Heart right ventricle (tissue), 16 donors: Measurements from ENCODE around the gene CCDC185. TPM values are rescaled to one million over a fixed set of nuclear protein-coding genes. Genes with fewer than 3 reads are reported as not detected.

ENCODE experiments used
- ATAC-seq, 8 donors: fragments of 200-7000 bp; cut with Tn5 transposase; one replicate each; pipeline ENCODE4 v1.9.1; 2020; ENCODE audit warnings: mild to moderate bottlenecking in 8 of 8, moderate library complexity in 8 of 8, moderate number of reproducible peaks in 1 of 8
- DNase-seq, 2 donors: peaks; one replicate each; pipeline ENCODE4 v3.0.0-alpha.2; 2020
- H3K27ac ChIP-seq, 10 donors: fragments of 200-600 bp; sonication (generic) in 2 of 10; one replicate each; pipeline versions ENCODE4 v1.5.0 to v1.8.0; 2020 to 2022; ENCODE audit warnings: mild to moderate bottlenecking in 3 of 10
- H3K27me3 ChIP-seq, 7 donors: fragments of 200-600 bp; one replicate each; pipeline ENCODE4 v1.8.0; 2021 to 2022; ENCODE audit warnings: mild to moderate bottlenecking in 2 of 7
- H3K36me3 ChIP-seq, 9 donors: fragments of 200-600 bp; sonication (generic) in 1 of 9; one replicate each; pipeline versions ENCODE4 v1.5.0 to v1.8.0; 2020 to 2022; ENCODE audit warnings: mild to moderate bottlenecking in 2 of 9
- H3K4me1 ChIP-seq, 9 donors: fragments of 200-600 bp; sonication (generic) in 1 of 9; one replicate each; pipeline versions ENCODE4 v1.5.0 to v1.8.0; 2020 to 2022; ENCODE audit warnings: mild to moderate bottlenecking in 4 of 9
- H3K4me3 ChIP-seq, 10 donors: fragments of 200-600 bp; sonication (generic) in 2 of 10; one replicate each; pipeline versions ENCODE4 v1.5.0 to v1.8.0; 2020 to 2022; ENCODE audit warnings: mild to moderate bottlenecking in 7 of 10, moderate library complexity in 2 of 10
- H3K9me3 ChIP-seq, 11 donors: fragments of 200-600 bp in 10 of 11; sonication (generic) in 2 of 11; one replicate each; pipeline versions ENCODE4 v1.5.0 to v1.8.0; 2013 to 2022; ENCODE audit warnings: mild to moderate bottlenecking in 2 of 11, control low read depth in 1 of 11, moderate library complexity in 1 of 11
- WGBS, 2 donors: extraction: QIAGEN DNeasy Blood & Tissue Kit; methylation state at CpG; one replicate each; pipeline ENCODE4 v1.1.7; 2013; ENCODE audit warnings: inconsistent platforms in 1 of 2; 5-methylcytosine and 5-hydroxymethylcytosine counted together
- intact Hi-C, 10 donors: fragments of 100-400 bp; cut with DNase I; formaldehyde crosslinking; loops; one replicate each; pipeline versions ENCODE4 v1.11.1 to v1.14.2; 2022
- polyA plus RNA-seq, 2 donors: library from polyadenylated mRNA; stranded (reverse); fragments of 200-250 nt; gene quantifications; one replicate each; pipeline ENCODE4 v1.2.3, GENCODE V29; 2013
- total RNA-seq, 10 donors: library from RNA; stranded (reverse); fragmentation: NEBNext Ultra II Directional in 3 of 10; extraction: Animal tissue kit (Norgen Biotek cat#: 25700) in 3 of 10; gene quantifications; one replicate each; pipeline versions ENCODE4 v1.2.1 to v1.2.4, GENCODE V29; 2021 to 2023
- TF ChIP-seq, protein P1 (sequence below), 9 donors: fragments of 200-600 bp; sonication (generic) in 2 of 9; IDR thresholded peaks; one replicate each; pipeline versions ENCODE4 v1.5.0 to v1.8.0; 2021 to 2022; ENCODE audit warnings: antibody characterized with exemption in 9 of 9, mild to moderate bottlenecking in 5 of 9, moderate library complexity in 1 of 9
- donor health status: Arrhythmogenic right ventricular cardiomyopathy.
- donor health status: ischemic (EF 13 %, LVEDD 7.1; RV severe dilation, severe dysfunction).
- donor health status: healthy with polysubstance abuse.
- donor health status: DM: no; HTN: yes; CAD: no.
- donor health status: DM: no; HTN: no; CAD: no.
- donor health status: ischemic (EF 25% LVEDD 6.9; RV normal size, moderate dysfunction).
- donor health status: ischemic (EF 25% LVEDD 5.7; RV mildly dilated, moderate dysfunction).
- donor health status: healthy.
- donor health status: DM: yes; HTN: yes; CAD: no.
- donor health status: Ischemic cardiomyopathy.
- donor health status: ischemic (EF 35%, LVEDD 5.7; RV mildly dilated, moderate dysfunction).
- donor health status: nonischemic (EF 11% LVEDD 7.7; RV severe dilation, severe dysfunction).
- donor health status: DM: yes; HTN: yes; CAD: no.
- donor health status: PGD.
- donor health status: ischemic (EF 29% LVEDD 5.4; RV normal size, mild dysfunction).
- donor health status: nonischemic (EF 23%, LVEDD 6.1; RV moderate dilation, normal function).

The CCDC185 gene
- total and polyA plus RNA-seq, 12 donors, result not detected

- Histone ChIP-seq H3K9me3 (no peaks in the 10 kb centered on the region), H3K27me3 (no peaks in the 10 kb centered on the region), H3K4me3 (no peak overlapping the region), H3K36me3 (no peaks in the 10 kb centered on the region), H3K4me1 (peaks cover 0 to 10% (median 0%) of the 10 kb centered on the region in 9 donors), H3K27ac (no peak overlapping the region)
- intact Hi-C loops, result no loop called here
- no peak for DNase-seq
- TF ChIP-seq, protein P1, sequence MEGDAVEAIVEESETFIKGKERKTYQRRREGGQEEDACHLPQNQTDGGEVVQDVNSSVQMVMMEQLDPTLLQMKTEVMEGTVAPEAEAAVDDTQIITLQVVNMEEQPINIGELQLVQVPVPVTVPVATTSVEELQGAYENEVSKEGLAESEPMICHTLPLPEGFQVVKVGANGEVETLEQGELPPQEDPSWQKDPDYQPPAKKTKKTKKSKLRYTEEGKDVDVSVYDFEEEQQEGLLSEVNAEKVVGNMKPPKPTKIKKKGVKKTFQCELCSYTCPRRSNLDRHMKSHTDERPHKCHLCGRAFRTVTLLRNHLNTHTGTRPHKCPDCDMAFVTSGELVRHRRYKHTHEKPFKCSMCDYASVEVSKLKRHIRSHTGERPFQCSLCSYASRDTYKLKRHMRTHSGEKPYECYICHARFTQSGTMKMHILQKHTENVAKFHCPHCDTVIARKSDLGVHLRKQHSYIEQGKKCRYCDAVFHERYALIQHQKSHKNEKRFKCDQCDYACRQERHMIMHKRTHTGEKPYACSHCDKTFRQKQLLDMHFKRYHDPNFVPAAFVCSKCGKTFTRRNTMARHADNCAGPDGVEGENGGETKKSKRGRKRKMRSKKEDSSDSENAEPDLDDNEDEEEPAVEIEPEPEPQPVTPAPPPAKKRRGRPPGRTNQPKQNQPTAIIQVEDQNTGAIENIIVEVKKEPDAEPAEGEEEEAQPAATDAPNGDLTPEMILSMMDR (IDR thresholded peaks at IDR 0.05), result no peak
- ATAC-seq, result no peak
- WGBS, 2 donors, result 76 to 77% methylated on average over 2 of the region's 2 CpGs
Measured at GRCh38 chr1:223402790-223403142, 9.6 kb downstream of the CCDC185 start.

- intact Hi-C loops, result no loop called here
- no peaks in the 10 kb centered on the region for H3K36me3 ChIP-seq
- no peaks in the 10 kb centered on the region for H3K27me3 ChIP-seq
- H3K9me3 ChIP-seq, result no peaks in the 10 kb centered on the region
- peaks cover 0 to 10% (median 0%) of the 10 kb centered on the region in 9 donors for H3K4me1 ChIP-seq
- WGBS, 2 donors, result 67% methylated on average over 3 of the region's 3 CpGs
- no peak overlapping the region for H3K4me3 ChIP-seq
- DNase-seq (no peak), ATAC-seq (no peak)
- no peak overlapping the region for H3K27ac ChIP-seq
- TF ChIP-seq, protein P1 (IDR thresholded peaks at IDR 0.05), result no peak
Measured at GRCh38 chr1:223403184-223403815, 10.1 kb downstream of the CCDC185 start.

GRCh38 chr1:223405507-223405906 is 12.3 kb downstream of the CCDC185 start:
- ATAC-seq, result no peak
- Histone ChIP-seq H3K36me3 (no peaks in the 10 kb centered on the region), H3K27ac (no peak overlapping the region), H3K4me1 (peaks cover 0 to 10% (median 0%) of the 10 kb centered on the region in 9 donors), H3K9me3 (no peaks in the 10 kb centered on the region), H3K4me3 (no peak overlapping the region), H3K27me3 (no peaks in the 10 kb centered on the region)
- intact Hi-C loops, result no loop called here
- DNase-seq, result no peak
- TF ChIP-seq, protein P1 (IDR thresholded peaks at IDR 0.05), result no peak
- 79 to 80% methylated on average over 3 of the region's 3 CpGs for WGBS, 2 donors

- DNase-seq, result no peak
- Histone ChIP-seq H3K4me3 (no peak overlapping the region), H3K4me1 (no peaks in the 10 kb centered on the region), H3K36me3 (no peaks in the 10 kb centered on the region), H3K27ac (no peak overlapping the region), H3K27me3 (no peaks in the 10 kb centered on the region), H3K9me3 (no peaks in the 10 kb centered on the region)
- intact Hi-C loops, result no loop called here
- ATAC-seq, result no peak
- TF ChIP-seq, protein P1 (IDR thresholded peaks at IDR 0.05), result no peak
Measured at GRCh38 chr1:223410036-223410435, 16.8 kb downstream of the CCDC185 start.
